Testis (tissue), 3 donors: Measurements from ENCODE around the gene LRRC74A. TPM values are rescaled to one million over a fixed set of nuclear protein-coding genes. Genes with fewer than 3 reads are reported as not detected.
"Not testable (repeated sequence)": the region's sequence is repeated elsewhere in the genome, so short reads cannot be mapped to it uniquely, and the experiment has no call there.

Experiments used
- DNase-seq: peaks from one replicate; pipeline ENCODE4 v3.0.0-alpha.2; 2019
- H3K27ac ChIP-seq, 2 donors: fragments of 200-600 bp; sonication (generic); one replicate each; pipeline ENCODE4 v1.5.1; 2019
- H3K27me3 ChIP-seq: fragments of 200-600 bp; sonication (generic); one replicate; pipeline ENCODE4 v1.5.1; 2019
- H3K36me3 ChIP-seq: fragments of 200-600 bp; sonication (generic); one replicate; pipeline ENCODE4 v1.5.1; 2017; ENCODE audit warnings: low read depth; ENCODE audit errors: missing control alignments
- H3K4me1 ChIP-seq: fragments of 200-600 bp; sonication (generic); one replicate; pipeline ENCODE4 v1.5.1; 2019
- H3K4me3 ChIP-seq, 2 donors: fragments of 200-600 bp; sonication (generic); one replicate each; pipeline ENCODE4 v1.5.1; 2017 to 2019
- H3K9me3 ChIP-seq: fragments of 200-600 bp; sonication (generic); one replicate; pipeline ENCODE4 v1.5.1; 2017
- CTCF ChIP-seq, 3 experiments: fragments of 450-650 bp in 2 of 3; fragments of 200-600 bp in 1 of 3; sonication (generic) in 1 of 3; IDR thresholded peaks; one replicate each; pipeline ENCODE4 v1.5.1; 2016 to 2019; ENCODE audit warnings: antibody characterized with exemption in 3 of 3, mild to moderate bottlenecking in 2 of 3, moderate library complexity in 1 of 3
- POLR2A ChIP-seq: fragments of 450-650 bp; IDR thresholded peaks from one replicate; pipeline ENCODE4 v1.6.1; 2017; ENCODE audit warnings: antibody characterized with exemption, mild to moderate bottlenecking, moderate library complexity
- WGBS, 2 donors: methylation state at CpG; one replicate each; pipeline ENCODE4 v1.1.5; 2018; 5-methylcytosine and 5-hydroxymethylcytosine counted together
- intact Hi-C: fragments of 100-400 bp; cut with DNase I; formaldehyde crosslinking; loops from one replicate; pipeline ENCODE4 v1.15.1; 2023; ENCODE audit warnings: low total_unique reads
- polyA plus RNA-seq: library from polyadenylated mRNA; stranded (reverse); fragments of 350-450 nt; fragmentation: Illumina TruSeq; extraction: RNeasy Lipid Tissue Mini Kit (QIAGEN cat#74804); gene quantifications from one replicate; pipeline ENCODE4 v1.2.3, GENCODE V29; 2014; ENCODE audit warnings: low read depth, low replicate concordance; ENCODE audit not compliant: insufficient read depth
- total RNA-seq, 2 donors: library from RNA; depleted of rRNA; stranded (reverse); fragments of >200 nt; gene quantifications; one replicate each; pipeline ENCODE4 v1.2.3, GENCODE V29; 2016

Gene LRRC74A
- total and polyA plus RNA-seq, 3 donors from 2014 or later: 5.9 to 32.5 (median 28.7) TPM

- Histone ChIP-seq H3K27me3 (no peaks in the 10 kb centered on the region), H3K9me3 (no peaks in the 10 kb centered on the region), H3K27ac (no peak overlapping the region), H3K36me3 (no peaks in the 10 kb centered on the region), H3K4me1 (peaks cover 23% of the 10 kb centered on the region), H3K4me3 (no peak overlapping the region)
- DNase-seq: no peak
- TF ChIP-seq CTCF (IDR thresholded peaks at IDR 0.05): no peak
- TF ChIP-seq POLR2A: no peak
- intact Hi-C loops: no loop called here
- 87 to 92% methylated on average over 3 of the region's 3 CpGs for WGBS, 2 donors
These were observed 82.6 kb downstream of the LRRC74A start for GRCh38 chr14:76908834-76909233.

GRCh38 chr14:76909266-76909665 is 83.1 kb downstream of the LRRC74A start:
- Histone ChIP-seq H3K27ac (no peak overlapping the region), H3K36me3 (no peaks in the 10 kb centered on the region), H3K4me3 (no peak overlapping the region), H3K4me1 (peaks cover 19% of the 10 kb centered on the region), H3K9me3 (no peaks in the 10 kb centered on the region), H3K27me3 (no peaks in the 10 kb centered on the region)
- DNase-seq: no peak
- TF ChIP-seq CTCF (IDR thresholded peaks at IDR 0.05) (no peak), POLR2A (no peak)
- intact Hi-C loops: no loop called here
- 69 to 97% methylated on average over 2 of the region's 2 CpGs for WGBS, 2 donors

- TF ChIP-seq POLR2A (no peak), CTCF (IDR thresholded peaks at IDR 0.05) (no peak)
- no peaks in the 10 kb centered on the region for H3K27me3 ChIP-seq
- H3K4me3 ChIP-seq: no peak overlapping the region
- WGBS, 2 donors: 79 to 90% methylated on average over 4 of the region's 4 CpGs
- H3K9me3 ChIP-seq: no peaks in the 10 kb centered on the region
- DNase-seq: no peak
- no peak overlapping the region for H3K27ac ChIP-seq
- H3K4me1 ChIP-seq: peaks cover 8% of the 10 kb centered on the region
- no peaks in the 10 kb centered on the region for H3K36me3 ChIP-seq
- intact Hi-C loops: no loop called here
These were observed 84.2 kb downstream of the LRRC74A start for GRCh38 chr14:76910371-76910890.

GRCh38 chr14:76911473-76911872 is 85.3 kb downstream of the LRRC74A start:
- 50 to 63% methylated on average over 1 of the region's 1 CpG for WGBS, 2 donors

GRCh38 chr14:76914533-76915081 is 88.4 kb downstream of the LRRC74A start:
- intact Hi-C loops: loop anchor here (5.0 kb wide), 1 partner anchor 128 kb away; no protein-coding TSS in a partner anchor
- not testable (repeated sequence) for H3K27me3 ChIP-seq, H3K36me3 ChIP-seq, H3K4me3 ChIP-seq, H3K9me3 ChIP-seq, DNase-seq, H3K27ac ChIP-seq
- WGBS, 2 donors: 88% methylated on average over 6 to 8 of the region's 8 CpGs
- peaks cover 36% of the 10 kb centered on the region for H3K4me1 ChIP-seq

More at GRCh38 chr14:76911473-76911872, 85.3 kb downstream of the LRRC74A start:
- H3K36me3 ChIP-seq: no peaks in the 10 kb centered on the region
- no peak overlapping the region for H3K4me3 ChIP-seq
- DNase-seq: no peak
- H3K4me1 ChIP-seq: peaks cover 8% of the 10 kb centered on the region
- TF ChIP-seq POLR2A: no peak
- no peak for TF ChIP-seq CTCF (IDR thresholded peaks at IDR 0.05)
- no peaks in the 10 kb centered on the region for H3K27me3 ChIP-seq
- intact Hi-C loops: no loop called here
- no peaks in the 10 kb centered on the region for H3K9me3 ChIP-seq
- no peak overlapping the region for H3K27ac ChIP-seq
